ENCODE results near the gene ZNF687. TPM values are rescaled to one million over a fixed set of nuclear protein-coding genes. Genes with fewer than 3 reads are reported as not detected.
A peak's percentile ranks its signal among the peaks of the same experiment; 100 is the strongest.

ZNF687 gene
- total and polyA plus RNA-seq, 2 donors (not counting 1 experiment from before 2014, with no cell fraction given), result 7.2 to 11.7 TPM

- Histone ChIP-seq H3K27ac (ENCODE audit: insufficient read depth, low read length) (no peak overlapping the region), H3K36me3 (ENCODE audit: control insufficient read depth, insufficient read depth, low read length) (peaks cover 20% of the 10 kb centered on the region), H3K4me3 (replicated peaks in 1 of 4; ENCODE audit: control extremely low read depth in 1 of 4, insufficient read depth in 1 of 4, low read depth in 3 of 4, low read length in 4 of 4) (no peak overlapping the region), H3K27me3 (ENCODE audit: control insufficient read depth, insufficient read depth, low read length) (no peaks in the 10 kb centered on the region), H3K9ac (ENCODE audit: insufficient read depth, low read length) (no peak overlapping the region), H4K20me1 (ENCODE audit: control insufficient read depth, extremely low read depth, insufficient read depth, low read length) (no peaks in the 10 kb centered on the region), H3K4me2 (ENCODE audit: extremely low read depth, insufficient read depth, low read length) (no peak overlapping the region), H3K9me3 (ENCODE audit: control insufficient read depth, insufficient read depth, low read depth, low read length) (no peaks in the 10 kb centered on the region), H2AFZ (ENCODE audit: low read length) (no peak overlapping the region), H3K4me1 (ENCODE audit: control insufficient read depth, extremely low read depth, insufficient read depth, low read length) (peaks cover 1% of the 10 kb centered on the region), H3K79me2 (ENCODE audit: control insufficient read depth, insufficient read depth, low read length) (no peaks in the 10 kb centered on the region)
- TF ChIP-seq CTCF (conservative IDR thresholded peaks at IDR 0.05 in 1 of 2, IDR thresholded peaks at IDR 0.05 in 1 of 2; ENCODE audit: low read depth in 1 of 2, low read length in 2 of 2), result no peak
- no peak for TF ChIP-seq EZH2 (IDR thresholded peaks at IDR 0.05; ENCODE audit: low read length, missing control alignments)
- no peak for DNase-seq (ENCODE audit: low read depth in 2 of 2)
Observed at GRCh38 chr1:151243683-151244216, 38.3 kb upstream of the ZNF687 start.

GRCh38 chr1:151246786-151247185, 35.3 kb upstream of the ZNF687 start:
- H3K4me1 ChIP-seq (ENCODE audit: control insufficient read depth, extremely low read depth, insufficient read depth, low read length), result no peaks in the 10 kb centered on the region
- H3K36me3 ChIP-seq (ENCODE audit: control insufficient read depth, insufficient read depth, low read length), result peaks cover 17% of the 10 kb centered on the region
- no peak overlapping the region for H3K4me3 ChIP-seq (replicated peaks in 1 of 4; ENCODE audit: control extremely low read depth in 1 of 4, insufficient read depth in 1 of 4, low read depth in 3 of 4, low read length in 4 of 4)
- H3K4me2 ChIP-seq (ENCODE audit: extremely low read depth, insufficient read depth, low read length), result no peak overlapping the region
- no peak overlapping the region for H2AFZ ChIP-seq (ENCODE audit: low read length)
- no peak for DNase-seq (ENCODE audit: low read depth in 2 of 2)
- H3K79me2 ChIP-seq (ENCODE audit: control insufficient read depth, insufficient read depth, low read length), result no peaks in the 10 kb centered on the region
- no peaks in the 10 kb centered on the region for H3K9me3 ChIP-seq (ENCODE audit: control insufficient read depth, insufficient read depth, low read depth, low read length)
- no peaks in the 10 kb centered on the region for H3K27me3 ChIP-seq (ENCODE audit: control insufficient read depth, insufficient read depth, low read length)
- no peak overlapping the region for H3K27ac ChIP-seq (ENCODE audit: insufficient read depth, low read length)
- no peaks in the 10 kb centered on the region for H4K20me1 ChIP-seq (ENCODE audit: control insufficient read depth, extremely low read depth, insufficient read depth, low read length)
- TF ChIP-seq CTCF (conservative IDR thresholded peaks at IDR 0.05 in 1 of 2, IDR thresholded peaks at IDR 0.05 in 1 of 2; ENCODE audit: low read depth in 1 of 2, low read length in 2 of 2) (no peak), EZH2 (IDR thresholded peaks at IDR 0.05; ENCODE audit: low read length, missing control alignments) (no peak)
- H3K9ac ChIP-seq (ENCODE audit: insufficient read depth, low read length), result no peak overlapping the region

GRCh38 chr1:151251656-151252470, 30.2 kb upstream of the ZNF687 start:
- DNase-seq (ENCODE audit: low read depth in 2 of 2), result peak; percentile 71 to 90
- no peak for TF ChIP-seq EZH2 (IDR thresholded peaks at IDR 0.05; ENCODE audit: low read length, missing control alignments)
- peak; percentile 85 to 95 for TF ChIP-seq CTCF (conservative IDR thresholded peaks at IDR 0.05 in 1 of 2, IDR thresholded peaks at IDR 0.05 in 1 of 2; ENCODE audit: low read depth in 1 of 2, low read length in 2 of 2)
- no peak overlapping the region for H3K4me3 ChIP-seq (replicated peaks in 1 of 4; ENCODE audit: control extremely low read depth in 1 of 4, insufficient read depth in 1 of 4, low read depth in 3 of 4, low read length in 4 of 4)
- no peaks in the 10 kb centered on the region for H3K27me3 ChIP-seq (ENCODE audit: control insufficient read depth, insufficient read depth, low read length)
- no peaks in the 10 kb centered on the region for H4K20me1 ChIP-seq (ENCODE audit: control insufficient read depth, extremely low read depth, insufficient read depth, low read length)
- no peak overlapping the region for H3K4me2 ChIP-seq (ENCODE audit: extremely low read depth, insufficient read depth, low read length)
- no peak overlapping the region for H2AFZ ChIP-seq (ENCODE audit: low read length)
- no peak overlapping the region for H3K9ac ChIP-seq (ENCODE audit: insufficient read depth, low read length)
- no peaks in the 10 kb centered on the region for H3K9me3 ChIP-seq (ENCODE audit: control insufficient read depth, insufficient read depth, low read depth, low read length)
- no peaks in the 10 kb centered on the region for H3K4me1 ChIP-seq (ENCODE audit: control insufficient read depth, extremely low read depth, insufficient read depth, low read length)
- no peak overlapping the region for H3K27ac ChIP-seq (ENCODE audit: insufficient read depth, low read length)
- peaks cover 21% of the 10 kb centered on the region for H3K79me2 ChIP-seq (ENCODE audit: control insufficient read depth, insufficient read depth, low read length)
- peaks cover 12% of the 10 kb centered on the region for H3K36me3 ChIP-seq (ENCODE audit: control insufficient read depth, insufficient read depth, low read length)

Data from fibroblast of lung (primary cell).